Calu3 (cell line): ENCODE results near the gene PIK3C2G. TPM values are rescaled to one million over a fixed set of nuclear protein-coding genes. Genes with fewer than 3 reads are reported as not detected.
A peak's percentile ranks its signal among the peaks of the same experiment; 100 is the strongest.

Source experiments
- BruUV-seq: library from RNA; stranded (reverse); fragments of 400-500 nt; replicated peaks from 2 replicates; lab custom pipeline; 2021; lab: Mats Ljungman, UMichigan
- CTCF ChIA-PET: fragments of 300-600 bp; sonication (Branson Sonifier 250); formaldehyde crosslinking; loops from one replicate; lab custom pipeline; 2022; ENCODE audit warnings: antibody characterized with exemption; lab: Charles Lee
- DNase-seq: peaks from one replicate; pipeline ENCODE4 v3.0.0; 2022
- H3K27ac Mint-ChIP-seq: one replicate; pipeline ENCODE4 v1.8.0; 2022; ENCODE audit warnings: mixed read lengths; ENCODE audit not compliant: unreplicated experiment
- H3K27me3 Mint-ChIP-seq: one replicate; pipeline ENCODE4 v1.8.0; 2022; ENCODE audit warnings: mixed read lengths; ENCODE audit not compliant: unreplicated experiment
- H3K36me3 Mint-ChIP-seq: one replicate; pipeline ENCODE4 v1.8.0; 2022; ENCODE audit warnings: mild to moderate bottlenecking, moderate library complexity, mixed read lengths; ENCODE audit not compliant: insufficient read depth, unreplicated experiment
- H3K4me1 Mint-ChIP-seq: one replicate; pipeline ENCODE4 v1.8.0; 2022; ENCODE audit warnings: mild to moderate bottlenecking, low read depth, mixed read lengths; ENCODE audit not compliant: unreplicated experiment
- H3K4me3 Mint-ChIP-seq: one replicate; pipeline ENCODE4 v1.8.0; 2022; ENCODE audit warnings: mild to moderate bottlenecking, low read depth, moderate library complexity, mixed read lengths; ENCODE audit not compliant: unreplicated experiment
- H3K9me3 Mint-ChIP-seq: one replicate; pipeline ENCODE4 v1.8.0; 2022; ENCODE audit warnings: low read depth, mixed read lengths; ENCODE audit not compliant: unreplicated experiment
- intact Hi-C: fragments of 100-400 bp; cut with micrococcal nuclease; formaldehyde crosslinking; loops from one replicate; pipeline ENCODE4 v1.10.0; 2022; ENCODE audit not compliant: unreplicated experiment
- total RNA-seq: library from RNA; stranded (reverse); gene quantifications from 2 replicates; pipeline ENCODE4 v1.2.3, GENCODE V29; 2022
- TF ChIP-seq, protein P1 (sequence below): fragments of 200-600 bp; IDR thresholded peaks from one replicate; pipeline ENCODE4 v1.8.0; 2022; ENCODE audit warnings: antibody characterized with exemption; ENCODE audit not compliant: unreplicated experiment

Gene PIK3C2G
- total RNA-seq, 1 experiment from 2014 or later = 24.0 TPM

DNA sequence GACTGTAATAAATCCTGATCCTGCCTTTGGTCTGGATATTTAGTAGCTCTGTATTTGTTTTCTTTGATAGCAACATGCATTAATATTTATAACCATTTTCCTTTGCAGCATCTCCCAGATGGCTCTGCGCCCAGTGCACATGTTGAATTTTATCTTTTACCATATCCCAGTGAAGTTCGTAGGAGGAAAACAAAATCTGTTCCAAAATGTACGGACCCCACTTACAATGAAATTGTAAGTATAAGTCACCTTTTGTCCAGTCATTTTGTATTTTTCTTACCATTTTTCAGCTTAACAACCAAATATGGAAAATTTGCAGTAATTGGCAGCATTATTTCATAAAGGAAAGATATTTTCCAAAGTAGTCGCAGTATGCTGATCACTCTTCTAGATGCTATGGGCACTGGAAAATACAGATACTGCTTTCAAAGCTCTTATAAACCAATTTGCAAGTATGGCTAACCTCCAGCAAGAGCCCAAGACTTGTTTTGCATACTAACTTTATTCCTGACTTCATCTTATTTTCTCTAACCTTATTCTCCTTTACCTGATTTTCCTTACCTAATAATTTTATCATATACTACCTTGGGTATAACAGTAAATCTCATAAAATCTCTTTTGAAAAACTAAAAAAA lies 379.1 kb downstream of the PIK3C2G start:
- no peaks in the 10 kb centered on the region for H3K4me1 Mint-ChIP-seq
- H3K9me3 Mint-ChIP-seq = no peaks in the 10 kb centered on the region
- no peak overlapping the region for H3K4me3 Mint-ChIP-seq
- intact Hi-C loops = no loop called here
- CTCF ChIA-PET = no interaction called here
- no peaks in the 10 kb centered on the region for H3K36me3 Mint-ChIP-seq
- BruUV-seq = no TSS peak
- H3K27ac Mint-ChIP-seq = no peak overlapping the region
- no peak for DNase-seq
- no peaks in the 10 kb centered on the region for H3K27me3 Mint-ChIP-seq
- TF ChIP-seq, protein P1, sequence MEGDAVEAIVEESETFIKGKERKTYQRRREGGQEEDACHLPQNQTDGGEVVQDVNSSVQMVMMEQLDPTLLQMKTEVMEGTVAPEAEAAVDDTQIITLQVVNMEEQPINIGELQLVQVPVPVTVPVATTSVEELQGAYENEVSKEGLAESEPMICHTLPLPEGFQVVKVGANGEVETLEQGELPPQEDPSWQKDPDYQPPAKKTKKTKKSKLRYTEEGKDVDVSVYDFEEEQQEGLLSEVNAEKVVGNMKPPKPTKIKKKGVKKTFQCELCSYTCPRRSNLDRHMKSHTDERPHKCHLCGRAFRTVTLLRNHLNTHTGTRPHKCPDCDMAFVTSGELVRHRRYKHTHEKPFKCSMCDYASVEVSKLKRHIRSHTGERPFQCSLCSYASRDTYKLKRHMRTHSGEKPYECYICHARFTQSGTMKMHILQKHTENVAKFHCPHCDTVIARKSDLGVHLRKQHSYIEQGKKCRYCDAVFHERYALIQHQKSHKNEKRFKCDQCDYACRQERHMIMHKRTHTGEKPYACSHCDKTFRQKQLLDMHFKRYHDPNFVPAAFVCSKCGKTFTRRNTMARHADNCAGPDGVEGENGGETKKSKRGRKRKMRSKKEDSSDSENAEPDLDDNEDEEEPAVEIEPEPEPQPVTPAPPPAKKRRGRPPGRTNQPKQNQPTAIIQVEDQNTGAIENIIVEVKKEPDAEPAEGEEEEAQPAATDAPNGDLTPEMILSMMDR = no peak

DNA sequence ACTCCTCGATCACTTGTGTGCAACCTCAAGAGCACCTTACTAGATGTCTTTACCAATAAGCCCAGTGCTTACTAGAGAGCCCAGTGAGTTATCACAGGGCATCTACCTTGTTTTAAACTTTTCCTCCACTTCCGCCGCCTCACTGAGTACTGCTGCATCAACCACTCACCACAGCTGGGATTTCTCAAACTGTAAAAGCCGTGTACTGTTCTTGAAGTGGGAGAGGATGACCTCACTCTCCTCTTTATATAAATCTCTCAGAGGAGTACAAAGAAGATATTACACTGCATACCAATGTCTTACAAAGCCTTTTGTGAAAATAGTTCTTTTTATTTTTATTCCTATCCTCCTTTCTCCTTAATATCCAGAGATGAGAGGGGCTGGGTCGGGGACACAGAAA lies 382.4 kb downstream of the PIK3C2G start:
- CTCF ChIA-PET = no interaction called here
- H3K4me3 Mint-ChIP-seq = no peak overlapping the region
- peaks cover 9% of the 10 kb centered on the region for H3K4me1 Mint-ChIP-seq
- no peaks in the 10 kb centered on the region for H3K27me3 Mint-ChIP-seq
- H3K36me3 Mint-ChIP-seq = no peaks in the 10 kb centered on the region
- TF ChIP-seq, protein P1 = no peak
- intact Hi-C loops = no loop called here
- H3K27ac Mint-ChIP-seq = no peak overlapping the region
- no TSS peak for BruUV-seq
- DNase-seq = no peak
- no peaks in the 10 kb centered on the region for H3K9me3 Mint-ChIP-seq

DNA sequence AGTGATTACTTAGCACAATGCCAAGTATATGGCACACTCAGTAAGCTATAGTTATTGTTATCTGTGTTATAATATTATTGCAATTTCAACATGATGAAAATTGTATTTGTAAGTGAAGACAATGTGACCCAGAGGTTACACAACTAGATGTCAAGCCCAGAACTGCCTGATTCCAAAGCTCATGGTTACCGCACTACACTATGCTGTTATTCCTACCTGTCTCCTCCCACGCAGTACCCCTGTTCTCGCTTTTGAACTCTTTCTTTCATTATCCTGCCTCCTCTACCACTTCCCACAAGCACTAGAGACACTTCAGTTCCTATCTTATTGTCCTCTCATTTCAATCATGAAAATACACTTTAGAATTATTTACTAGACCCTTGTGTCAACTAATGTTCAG lies 383.2 kb downstream of the PIK3C2G start:
- no TSS peak for BruUV-seq
- H3K27ac Mint-ChIP-seq = no peak overlapping the region
- DNase-seq = no peak
- H3K36me3 Mint-ChIP-seq = no peaks in the 10 kb centered on the region
- no peaks in the 10 kb centered on the region for H3K27me3 Mint-ChIP-seq
- CTCF ChIA-PET = no interaction called here
- peaks cover 9% of the 10 kb centered on the region for H3K4me1 Mint-ChIP-seq
- no peaks in the 10 kb centered on the region for H3K9me3 Mint-ChIP-seq
- TF ChIP-seq, protein P1 = no peak
- H3K4me3 Mint-ChIP-seq = no peak overlapping the region
- intact Hi-C loops = no loop called here

DNA sequence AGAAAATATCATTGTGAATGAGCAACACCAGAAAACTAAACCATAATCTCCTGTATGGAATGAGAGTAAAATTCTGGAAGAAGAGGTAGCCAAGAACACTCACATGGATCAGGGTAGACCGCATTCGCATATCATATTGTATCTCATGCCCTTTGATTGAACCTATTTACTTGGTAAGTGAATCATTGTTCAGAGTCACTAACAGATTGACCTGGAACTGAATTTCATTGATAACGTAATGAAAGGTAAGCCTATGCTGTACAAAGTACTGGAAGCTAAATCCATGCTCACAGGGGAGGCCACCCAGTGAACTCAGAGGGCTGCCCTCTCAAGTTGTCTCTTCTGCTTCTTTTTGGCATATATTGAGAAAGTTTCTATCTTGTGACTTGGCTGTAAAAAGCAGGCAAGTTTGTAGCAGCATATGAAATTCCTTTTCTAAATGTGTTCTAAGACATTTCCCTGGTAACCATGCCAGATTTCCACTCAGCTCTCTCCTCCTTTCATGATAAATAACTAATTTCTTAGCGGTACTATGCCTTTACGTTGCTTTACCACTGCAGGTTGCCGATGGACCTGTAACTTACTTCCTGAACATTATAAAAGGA lies 385.1 kb downstream of the PIK3C2G start:
- H3K36me3 Mint-ChIP-seq = no peaks in the 10 kb centered on the region
- H3K27me3 Mint-ChIP-seq = no peaks in the 10 kb centered on the region
- CTCF ChIA-PET = no interaction called here
- TF ChIP-seq, protein P1 = no peak
- no peaks in the 10 kb centered on the region for H3K9me3 Mint-ChIP-seq
- H3K27ac Mint-ChIP-seq = no peak overlapping the region
- intact Hi-C loops = no loop called here
- H3K4me3 Mint-ChIP-seq = no peak overlapping the region
- peak; percentile 6 for DNase-seq
- peaks cover 9% of the 10 kb centered on the region for H3K4me1 Mint-ChIP-seq
- no TSS peak for BruUV-seq
